K562 (cell line): ENCODE measurements around the gene SCGB1A1. TPM values are rescaled to one million over a fixed set of nuclear protein-coding genes. Genes with fewer than 3 reads are reported as not detected.
"Not testable (repeated sequence)": the region's sequence is repeated elsewhere in the genome, so short reads cannot be mapped to it uniquely, and the experiment has no call there.

Experiments
- ATAC-seq: fragments of 200-7000 bp; cut with Tn5 transposase; 3 replicates; pipeline ENCODE4 v1.9.1; 2020; ENCODE audit warnings: moderate library complexity
- BruUV-seq: library from RNA; stranded (reverse); fragments of 400-500 nt; replicated peaks from 2 replicates; lab custom pipeline; 2021; lab: Mats Ljungman, UMichigan
- CTCF ChIA-PET: fragments of 300-600 bp; formaldehyde crosslinking; extraction: SDS; loops from one replicate; lab custom pipeline; 2021; ENCODE audit warnings: low intra/inter-chr PET ratio; lab: Yijun Ruan, JAX
- POLR2A ChIA-PET: fragments of 300-600, 350-650 bp; sonication (Branson Sonifier 250); formaldehyde crosslinking; extraction: SDS; loops from one replicate; lab custom pipeline; 2021; ENCODE audit warnings: antibody characterized with exemption, inconsistent platforms; lab: Yijun Ruan, JAX
- DNase-seq, 4 experiments: peaks; one replicate each; pipeline versions ENCODE4 v3.0.0 to v3.0.0-alpha.2; 2011 to 2018; ENCODE audit warnings: low spot score in 3 of 4, mixed read lengths in 3 of 4; ENCODE audit errors: extremely low read depth in 1 of 4
- FAIRE-seq: peaks from 2 replicates; lab custom pipeline; 2011; peaks lifted over from hg19 to GRCh38; lab: Jason Lieb, UNC
- H2AFZ ChIP-seq: 2 replicates; pipeline ENCODE4 v1.6.0; 2011; ENCODE audit warnings: low read depth, low read length, control low read depth, inconsistent platforms
- H3K27ac ChIP-seq: fragments of 200-600 bp; 3 replicates; pipeline ENCODE4 v1.8.0; 2011; ENCODE audit warnings: low read depth, mild to moderate bottlenecking, control low read depth, inconsistent platforms, low read length, moderate library complexity, mixed read lengths; ENCODE audit errors: extremely low read depth
- H3K27me3 ChIP-seq, 2 experiments: fragments of 300-600 bp in 1 of 2; 2 replicates in 1 of 2; 3 replicates in 1 of 2; pipeline versions ENCODE4 v1.6.0 to v1.8.0; 2011; ENCODE audit warnings: inconsistent platforms in 2 of 2, low read length in 2 of 2, mild to moderate bottlenecking in 1 of 2, mixed read lengths in 1 of 2, moderate library complexity in 1 of 2; ENCODE audit not compliant: control insufficient read depth in 2 of 2, insufficient read depth in 2 of 2
- H3K36me3 ChIP-seq: fragments of 300-600 bp; 3 replicates; pipeline ENCODE4 v1.8.0; 2011; ENCODE audit warnings: mild to moderate bottlenecking, low read length, inconsistent platforms; ENCODE audit not compliant: control insufficient read depth, insufficient read depth
- H3K4me1 ChIP-seq, 2 experiments: fragments of 200-600 bp in 1 of 2; replicated peaks in 1 of 2; 2 replicates in 1 of 2; 3 replicates in 1 of 2; pipeline versions ENCODE4 v1.5.1 to v1.8.0; 2011; ENCODE audit warnings: inconsistent platforms in 2 of 2, low read length in 2 of 2, mild to moderate bottlenecking in 1 of 2, mixed read lengths in 1 of 2, moderate library complexity in 1 of 2; ENCODE audit not compliant: control insufficient read depth in 2 of 2, insufficient read depth in 2 of 2
- H3K4me2 ChIP-seq: 2 replicates; pipeline ENCODE4 v1.6.1; 2011; ENCODE audit warnings: low read length, control low read depth, inconsistent platforms, mixed read lengths; ENCODE audit not compliant: insufficient read depth
- H3K4me3 ChIP-seq: fragments of 200-600 bp; sonication (generic), shearing (Covaris generic); 2 replicates; pipeline ENCODE4 v1.5.1; 2016; ENCODE audit warnings: control low read depth, inconsistent platforms
- H3K79me2 ChIP-seq: fragments of 200-600 bp; 3 replicates; pipeline ENCODE4 v1.8.0; 2011; ENCODE audit warnings: low read length, inconsistent platforms; ENCODE audit not compliant: control insufficient read depth, insufficient read depth
- H3K9ac ChIP-seq, 2 experiments: 2 replicates each; pipeline versions ENCODE4 v1.6.0 to v1.6.1; 2011; ENCODE audit warnings: low read depth in 2 of 2, low read length in 2 of 2, control low read depth in 1 of 2, inconsistent platforms in 1 of 2, mild to moderate bottlenecking in 1 of 2, mixed read lengths in 1 of 2; ENCODE audit not compliant: insufficient read depth in 1 of 2
- H3K9me1 ChIP-seq: one replicate; pipeline ENCODE4 v1.6.0; 2011; ENCODE audit warnings: inconsistent platforms, mild to moderate bottlenecking, low read length, moderate library complexity; ENCODE audit not compliant: control insufficient read depth, insufficient read depth
- H3K9me3 ChIP-seq: replicated peaks from 2 replicates; pipeline ENCODE4 v1.5.1; 2011; ENCODE audit warnings: low read depth, low read length, inconsistent platforms; ENCODE audit not compliant: control insufficient read depth, insufficient read depth
- H4K20me1 ChIP-seq: replicated peaks from 2 replicates; pipeline ENCODE4 v1.6.1; 2011; ENCODE audit warnings: low read length, inconsistent platforms, mixed read lengths; ENCODE audit not compliant: control insufficient read depth, insufficient read depth
- FOXM1 ChIP-seq, 2 experiments: fragments of 450-650 bp in 1 of 2; sonication (generic) in 1 of 2; formaldehyde crosslinking in 1 of 2; IDR thresholded peaks; 2 replicates each; pipeline versions ENCODE4 v1.6.1 to v1.9.0; 2017 to 2022; ENCODE audit warnings: low read depth in 2 of 2, mild to moderate bottlenecking in 2 of 2, missing genetic modification reagents in 1 of 2, moderate library complexity in 1 of 2
- ZNF184 ChIP-seq: sonication (generic); formaldehyde crosslinking; IDR thresholded peaks from 2 replicates; pipeline ENCODE4 v1.5.0; 2020; ENCODE audit warnings: missing genetic modification reagents
- WGBS: fragments of 100-300 bp; shearing (Covaris generic); methylation state at CpG from one replicate; pipeline ENCODE4 v1.1.6; 2016; ENCODE audit warnings: low coverage, mixed read lengths; ENCODE audit not compliant: insufficient coverage; ENCODE audit errors: missing lambda C conversion rate; 5-methylcytosine and 5-hydroxymethylcytosine counted together
- in situ Hi-C: fragments of 300-500 bp; cut with MboI; formaldehyde crosslinking; loops from 4 replicates; pipeline ENCODE4 v1.15.0; 2018; ENCODE audit warnings: inconsistent platforms, mixed read lengths
- intact Hi-C: fragments of 100-400 bp; cut with micrococcal nuclease; formaldehyde crosslinking; loops from 2 replicates; pipeline ENCODE4 v1.14.2; 2022
- polyA plus RNA-seq, 8 experiments: library from polyadenylated mRNA; depleted of rRNA in 4 of 8; stranded (reverse) in 5 of 8; unstranded in 3 of 8; fragments of >200 nt; fragmentation: Nextera tagmentation in 2 of 8; fragmentation: Illumina TruSeq in 1 of 8; extraction: Ambion mirVana in 2 of 8; extraction: Trizol in 1 of 8; gene quantifications; 2 replicates each; pipeline versions ENCODE4 v1.2.1 to v1.2.3, GENCODE V29; 2011 to 2014; ENCODE audit warnings: inconsistent platforms in 1 of 8, missing spikeins in 1 of 8
- total RNA-seq, 7 experiments: library from RNA; depleted of rRNA in 6 of 7; stranded (reverse); fragments of >200 nt in 6 of 7; fragmentation: Illumina TruSeq in 2 of 7; extraction: Trizol in 2 of 7; gene quantifications; 2 replicates each; pipeline versions ENCODE4 v1.2.1 to v1.2.3, GENCODE V29; 2011 to 2021; ENCODE audit warnings: low replicate concordance in 1 of 7

The SCGB1A1 gene
- total and polyA plus RNA-seq, 9 of the 15 experiments (the other 6 are each of a cell fraction or from before 2014, with no cell fraction given): 0.55 TPM; not detected in 8

DNA sequence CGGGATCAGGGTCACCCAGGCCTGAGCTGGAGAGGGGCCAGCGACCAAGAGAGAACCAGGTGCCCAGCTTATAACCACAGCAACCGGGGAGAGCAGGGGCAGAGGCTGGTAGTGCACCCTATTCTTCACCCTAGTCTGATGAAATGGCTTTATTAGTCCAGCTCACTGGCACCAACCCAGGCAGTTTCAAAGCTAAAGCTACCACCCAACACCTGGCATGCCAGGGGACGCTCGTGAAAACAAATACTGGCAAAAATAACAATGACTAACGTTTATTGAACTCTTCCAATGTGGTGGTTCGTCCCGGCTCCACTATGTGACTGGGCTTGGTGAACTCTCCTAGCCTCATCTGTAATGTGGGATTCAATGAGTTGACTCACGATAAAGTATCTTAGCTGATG is 30.6 kb downstream of the SCGB1A1 start (continued):
- TF ChIP-seq FOXM1 (IDR thresholded peaks at IDR 0.05; ENCODE audit: low read depth): no peak
- no peak for TF ChIP-seq FOXM1 (CRISPR knock-in tag; IDR thresholded peaks at IDR 0.05; ENCODE audit: low read depth)
- no peak for TF ChIP-seq ZNF184 (CRISPR knock-in tag)

DNA sequence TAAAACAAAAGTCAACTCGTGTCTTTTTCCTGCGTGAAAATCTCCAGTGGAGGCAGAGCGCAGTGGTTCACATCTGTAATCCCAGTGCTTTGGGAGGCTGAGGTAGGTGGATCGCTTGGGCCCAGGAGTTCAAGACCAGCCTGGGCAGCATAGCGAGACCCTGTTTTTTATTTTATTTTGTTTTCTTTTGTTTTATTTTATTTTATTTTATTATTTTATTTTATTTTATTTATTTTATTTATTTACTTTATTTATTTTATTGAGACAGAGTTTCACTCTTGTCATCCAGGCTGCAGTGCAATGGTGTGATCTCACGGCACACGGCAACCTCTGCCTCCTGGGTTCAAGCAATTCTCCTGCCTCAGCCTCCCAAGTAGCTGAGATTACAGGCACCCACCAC is 31.1 kb downstream of the SCGB1A1 start:
- DNase-seq, H2AFZ ChIP-seq, FAIRE-seq, H3K9me1 ChIP-seq, ATAC-seq, H3K27me3 ChIP-seq, in situ Hi-C loops, H3K79me2 ChIP-seq, H3K4me1 ChIP-seq, H3K9ac ChIP-seq, H3K36me3 ChIP-seq, BruUV-seq, H3K4me3 ChIP-seq, H3K27ac ChIP-seq, H4K20me1 ChIP-seq, H3K4me2 ChIP-seq, intact Hi-C loops, H3K9me3 ChIP-seq, CTCF ChIA-PET: not testable (repeated sequence)
- POLR2A ChIA-PET: interaction anchor here (0.9 to 2.2 kb wide), 4 partner anchors 9 to 21 kb away, joined by 3 to 12 read pairs (median 4); no protein-coding TSS in a partner anchor
- 70% methylated on average over 7 of the region's 7 CpGs for WGBS
